ENCODE results near the gene RAB7B.

DNA sequence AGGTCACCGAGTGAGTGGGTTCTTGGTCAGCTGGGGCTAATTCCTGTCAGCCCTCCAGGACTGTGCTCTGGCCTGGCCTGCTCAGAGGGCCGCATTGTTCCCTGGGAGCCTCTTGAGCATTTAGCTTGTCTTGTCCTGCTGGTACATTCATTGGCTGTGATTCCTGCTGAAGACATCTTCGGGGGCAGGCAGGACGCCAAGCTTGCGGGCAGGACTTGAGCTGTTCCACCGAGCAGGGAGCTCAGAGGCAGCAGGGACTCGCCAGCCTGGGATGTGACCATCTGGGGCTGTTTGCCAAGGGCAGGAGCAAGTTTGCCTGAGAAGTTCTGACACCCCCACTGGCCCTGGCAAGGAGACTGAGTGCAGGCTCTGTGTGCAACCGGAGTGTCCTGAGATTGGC, 52.9 kb downstream of the RAB7B start:
- TF ChIP-seq, protein P1, sequence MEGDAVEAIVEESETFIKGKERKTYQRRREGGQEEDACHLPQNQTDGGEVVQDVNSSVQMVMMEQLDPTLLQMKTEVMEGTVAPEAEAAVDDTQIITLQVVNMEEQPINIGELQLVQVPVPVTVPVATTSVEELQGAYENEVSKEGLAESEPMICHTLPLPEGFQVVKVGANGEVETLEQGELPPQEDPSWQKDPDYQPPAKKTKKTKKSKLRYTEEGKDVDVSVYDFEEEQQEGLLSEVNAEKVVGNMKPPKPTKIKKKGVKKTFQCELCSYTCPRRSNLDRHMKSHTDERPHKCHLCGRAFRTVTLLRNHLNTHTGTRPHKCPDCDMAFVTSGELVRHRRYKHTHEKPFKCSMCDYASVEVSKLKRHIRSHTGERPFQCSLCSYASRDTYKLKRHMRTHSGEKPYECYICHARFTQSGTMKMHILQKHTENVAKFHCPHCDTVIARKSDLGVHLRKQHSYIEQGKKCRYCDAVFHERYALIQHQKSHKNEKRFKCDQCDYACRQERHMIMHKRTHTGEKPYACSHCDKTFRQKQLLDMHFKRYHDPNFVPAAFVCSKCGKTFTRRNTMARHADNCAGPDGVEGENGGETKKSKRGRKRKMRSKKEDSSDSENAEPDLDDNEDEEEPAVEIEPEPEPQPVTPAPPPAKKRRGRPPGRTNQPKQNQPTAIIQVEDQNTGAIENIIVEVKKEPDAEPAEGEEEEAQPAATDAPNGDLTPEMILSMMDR (IDR thresholded peaks at IDR 0.05; ENCODE audit: insufficient read depth, low read depth, low read length) = no peak
- TF ChIP-seq EZH2 (IDR thresholded peaks at IDR 0.05; ENCODE audit: insufficient read depth, low read length) = no peak

All from astrocyte (in vitro differentiated cells and primary cell).